Measurements from ENCODE around the gene PHLDB1.
"Not testable (repeated sequence)": the region's sequence is repeated elsewhere in the genome, so short reads cannot be mapped to it uniquely, and the experiment has no call there.

The PHLDB1 gene

DNA sequence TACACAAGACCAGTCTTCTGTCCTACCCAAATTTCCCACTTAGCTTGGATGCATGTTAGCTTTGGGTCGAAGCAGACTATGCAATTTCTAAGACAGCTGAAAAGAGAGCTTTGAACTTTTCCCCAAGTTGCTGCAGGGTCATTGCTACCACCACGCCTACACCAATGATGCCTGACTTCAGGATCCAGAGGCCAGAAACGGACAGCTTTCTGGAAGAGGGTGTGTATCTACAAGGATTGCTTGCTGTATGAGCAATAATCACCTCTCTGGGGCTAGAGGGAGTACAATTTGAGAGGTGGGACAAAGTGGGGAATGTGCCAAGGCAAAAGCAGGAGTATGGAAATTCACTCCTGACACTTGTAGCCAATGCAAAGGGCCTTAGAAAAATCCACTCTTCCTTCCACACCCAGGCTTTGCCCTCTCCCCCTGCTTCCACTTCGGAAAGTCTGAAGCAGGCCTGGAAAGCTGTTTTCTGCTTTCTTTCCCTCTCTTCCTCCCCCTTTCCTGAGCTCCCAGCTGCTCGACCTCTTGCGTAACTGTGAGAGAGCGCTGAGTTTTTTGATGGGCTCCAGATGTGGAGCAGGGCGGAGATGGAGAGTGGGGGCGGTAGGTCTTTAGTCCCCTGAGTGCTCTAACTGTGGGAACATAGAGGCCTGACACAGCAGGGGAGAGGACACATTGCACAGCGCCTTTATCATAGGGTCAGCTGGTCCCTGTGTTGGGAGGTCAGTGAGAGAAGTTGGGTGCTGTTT is 2.1 kb upstream of the PHLDB1 start:
- DNase-seq (ENCODE audit: low read depth in 2 of 2), result peak; percentile 90 to 92

DNA sequence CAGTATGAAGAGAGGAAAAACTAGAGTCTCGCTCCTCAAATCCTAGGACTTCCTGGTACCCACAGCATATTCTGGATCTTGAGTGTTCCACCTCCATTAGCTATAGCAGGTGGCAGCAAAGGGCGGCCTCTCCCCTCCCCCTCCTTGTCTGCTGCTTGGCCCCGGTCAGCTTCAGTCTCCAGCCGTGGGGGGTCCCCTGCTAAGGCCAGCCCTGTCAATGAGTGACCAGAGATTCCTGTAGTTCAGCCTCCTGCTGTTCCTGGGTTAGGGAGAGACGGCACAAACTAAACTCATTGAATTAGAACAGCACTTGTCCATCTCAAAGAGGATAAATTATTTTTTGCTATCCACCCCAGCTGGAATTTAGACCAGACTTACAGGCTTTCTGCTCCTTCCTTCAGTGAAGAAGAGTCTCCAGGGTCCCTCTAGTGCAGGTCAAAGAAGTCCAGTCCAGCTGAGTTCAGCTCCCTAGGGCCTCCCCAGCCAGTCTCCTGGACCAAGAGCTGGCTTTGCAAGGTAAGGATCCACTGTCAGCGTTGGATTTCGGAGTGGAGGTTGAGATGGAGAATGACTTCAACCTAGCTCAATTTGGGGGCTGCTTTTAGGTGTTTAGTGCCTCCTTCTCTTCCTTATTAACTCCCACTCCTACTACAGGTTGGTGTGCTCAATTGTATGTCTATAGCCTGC is 1.1 kb upstream of the PHLDB1 start:
- no peak for DNase-seq (ENCODE audit: low read depth in 2 of 2)

GRCh38 chr11:118606844-118607228 is 579 bp upstream of the PHLDB1 start:
- DNase-seq (ENCODE audit: low read depth in 2 of 2), result no peak

DNA sequence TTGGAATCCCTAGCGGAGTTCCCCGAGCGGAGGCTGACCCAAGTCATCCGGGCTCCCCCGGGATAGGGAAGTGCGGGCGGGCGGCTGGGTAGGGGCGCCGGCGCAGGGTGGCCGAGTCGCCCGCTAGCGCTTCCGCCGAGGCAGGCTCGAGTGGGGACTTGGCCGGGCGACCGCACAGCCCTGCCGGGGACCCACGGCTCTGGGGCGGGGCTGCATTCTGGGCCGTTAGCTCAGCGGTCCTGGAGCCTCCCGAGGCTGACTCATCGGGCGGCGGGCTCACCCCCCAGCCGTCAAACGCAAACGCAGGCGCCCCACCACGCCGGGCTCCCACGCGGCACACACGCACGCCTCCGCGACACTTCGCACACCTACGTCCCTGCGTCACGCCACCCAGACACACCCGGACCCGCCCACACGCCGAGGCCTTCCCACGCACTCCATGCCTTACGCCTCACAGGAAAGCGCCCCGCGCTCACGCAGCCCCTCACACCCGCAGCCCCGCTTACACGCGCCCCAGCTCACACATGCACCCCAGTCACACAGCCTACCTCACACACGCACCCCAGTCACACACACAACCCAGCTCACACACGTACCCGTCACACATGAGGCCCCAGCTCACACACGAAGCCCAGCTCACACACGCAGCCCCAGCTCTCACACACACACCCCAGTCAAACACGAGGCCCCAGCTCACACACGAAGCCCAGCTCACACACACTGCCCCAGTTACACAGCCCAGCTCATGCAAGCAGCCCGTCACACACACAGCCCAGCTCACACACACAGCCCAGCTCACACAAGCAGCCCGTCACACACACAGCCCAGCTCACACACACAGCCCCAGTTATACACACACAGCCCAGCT is 1.2 kb downstream of the PHLDB1 start:
- DNase-seq (ENCODE audit: low read depth in 2 of 2), result no peak

GRCh38 chr11:118609380-118610224 is 2.2 kb downstream of the PHLDB1 start:
- DNase-seq (ENCODE audit: low read depth in 2 of 2), result no peak

GRCh38 chr11:118610225-118610772 is 2.9 kb downstream of the PHLDB1 start:
- no peak for DNase-seq (ENCODE audit: low read depth in 2 of 2)

GRCh38 chr11:118610773-118611432 is 3.5 kb downstream of the PHLDB1 start:
- no peak for DNase-seq (ENCODE audit: low read depth in 2 of 2)

GRCh38 chr11:118611433-118611795 is 4.0 kb downstream of the PHLDB1 start:
- DNase-seq (ENCODE audit: low read depth in 2 of 2), result not testable (repeated sequence)

- DNase-seq (ENCODE audit: low read depth in 2 of 2), result no peak
These were observed 5.0 kb downstream of the PHLDB1 start for GRCh38 chr11:118612378-118612777.

- no peak for DNase-seq (ENCODE audit: low read depth in 2 of 2)
These were observed 7.1 kb downstream of the PHLDB1 start for GRCh38 chr11:118614511-118614910.

DNA sequence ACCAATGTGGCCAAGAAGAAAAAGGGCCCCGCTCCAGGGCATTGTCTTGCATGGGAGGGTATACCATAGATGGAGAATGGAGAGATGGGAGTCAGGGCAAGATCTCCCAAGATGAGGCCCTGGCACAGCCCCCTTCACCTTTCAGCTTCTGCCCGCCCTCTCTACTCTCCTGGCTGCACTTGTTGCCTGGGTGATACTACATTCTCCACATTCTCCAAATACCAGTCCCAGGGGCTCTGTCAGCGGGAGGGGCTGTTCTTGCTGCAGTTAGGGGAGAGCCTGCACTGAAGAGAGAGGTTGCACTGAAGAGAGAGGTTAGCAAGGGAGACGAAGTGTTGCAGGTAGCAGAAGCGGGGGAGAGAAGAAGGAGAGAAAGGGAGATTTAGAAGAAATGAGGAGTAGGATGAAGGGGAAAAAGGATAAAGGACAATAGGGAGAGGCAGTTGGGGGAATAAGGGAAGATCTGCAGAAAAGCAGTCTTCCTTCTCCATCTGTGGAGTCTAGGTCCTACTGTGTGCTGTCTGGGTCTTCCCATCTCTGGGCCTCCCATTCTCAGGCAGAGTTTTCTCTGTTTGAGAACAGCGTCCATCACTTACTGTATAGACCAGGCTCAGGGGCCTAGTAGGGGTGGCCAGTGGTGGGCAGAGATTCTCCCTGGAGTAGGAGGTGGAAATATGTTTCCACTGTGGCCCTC is 8.0 kb downstream of the PHLDB1 start:
- DNase-seq (ENCODE audit: low read depth in 2 of 2), result no peak

DNA sequence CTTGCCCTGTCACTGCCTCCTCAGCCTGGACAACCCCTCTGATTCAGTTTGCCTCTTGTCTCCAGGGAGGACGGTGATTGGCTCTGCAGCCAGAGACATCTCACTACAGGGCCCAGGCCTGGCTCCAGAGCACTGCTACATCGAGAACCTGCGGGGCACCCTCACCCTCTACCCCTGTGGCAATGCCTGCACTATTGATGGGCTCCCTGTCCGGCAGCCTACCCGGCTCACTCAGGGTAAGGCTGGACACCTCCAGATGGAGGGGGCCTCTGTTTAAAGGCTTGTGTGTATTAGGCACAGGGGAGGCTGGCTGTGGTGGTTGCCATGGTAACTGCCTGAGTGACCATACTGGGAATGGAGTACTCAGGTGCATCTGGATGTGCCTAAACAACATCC is 8.6 kb downstream of the PHLDB1 start:
- DNase-seq (ENCODE audit: low read depth in 2 of 2), result no peak

DNA sequence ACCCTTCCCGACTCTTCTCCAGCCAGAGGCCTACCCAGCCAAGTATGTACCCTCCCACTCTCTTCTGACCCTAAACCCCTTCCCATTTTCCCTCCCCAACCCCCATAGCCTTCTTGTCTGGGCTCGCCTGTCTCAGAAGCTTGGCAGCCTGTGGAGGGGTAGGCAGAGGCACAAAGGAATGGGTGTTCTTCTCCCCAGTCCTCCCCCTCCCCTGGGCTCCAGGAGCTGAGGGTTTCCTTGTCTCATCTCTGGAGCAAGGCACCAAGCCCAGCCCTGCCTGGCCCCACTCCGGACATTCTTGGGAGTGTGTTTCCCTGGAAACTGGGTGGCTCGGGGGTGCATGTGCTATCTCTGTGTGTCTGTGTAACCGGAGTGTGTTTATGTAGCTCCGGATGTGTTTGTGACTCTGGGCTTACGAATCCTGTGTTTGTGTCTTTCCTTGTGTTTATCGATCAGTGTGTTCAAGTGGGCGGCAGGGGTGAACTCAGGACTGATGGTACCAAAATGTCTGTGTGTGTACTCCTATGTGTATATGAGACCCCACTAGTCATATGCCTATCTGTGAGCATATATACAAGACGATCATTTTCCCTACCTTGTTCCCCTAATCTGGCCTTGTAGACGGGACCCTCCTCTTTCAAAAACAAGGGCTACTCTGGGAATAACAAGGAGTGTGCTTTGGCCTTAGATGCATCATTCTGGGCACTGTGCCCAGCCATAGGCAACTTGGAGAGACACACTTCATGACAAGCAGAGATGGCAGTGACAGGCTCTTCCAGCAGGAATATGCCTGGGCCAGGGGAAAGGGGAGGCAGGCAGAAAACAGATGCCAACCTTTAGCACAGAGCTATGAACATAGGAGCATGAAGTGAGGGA is 10.9 kb downstream of the PHLDB1 start:
- DNase-seq (ENCODE audit: low read depth in 2 of 2), result no peak

- no peak for DNase-seq (ENCODE audit: low read depth in 2 of 2)
These were observed 11.6 kb downstream of the PHLDB1 start for GRCh38 chr11:118618991-118619375.

- DNase-seq (ENCODE audit: low read depth in 2 of 2), result peak; percentile 94
These were observed 12.2 kb downstream of the PHLDB1 start for GRCh38 chr11:118619444-118620197.

DNA sequence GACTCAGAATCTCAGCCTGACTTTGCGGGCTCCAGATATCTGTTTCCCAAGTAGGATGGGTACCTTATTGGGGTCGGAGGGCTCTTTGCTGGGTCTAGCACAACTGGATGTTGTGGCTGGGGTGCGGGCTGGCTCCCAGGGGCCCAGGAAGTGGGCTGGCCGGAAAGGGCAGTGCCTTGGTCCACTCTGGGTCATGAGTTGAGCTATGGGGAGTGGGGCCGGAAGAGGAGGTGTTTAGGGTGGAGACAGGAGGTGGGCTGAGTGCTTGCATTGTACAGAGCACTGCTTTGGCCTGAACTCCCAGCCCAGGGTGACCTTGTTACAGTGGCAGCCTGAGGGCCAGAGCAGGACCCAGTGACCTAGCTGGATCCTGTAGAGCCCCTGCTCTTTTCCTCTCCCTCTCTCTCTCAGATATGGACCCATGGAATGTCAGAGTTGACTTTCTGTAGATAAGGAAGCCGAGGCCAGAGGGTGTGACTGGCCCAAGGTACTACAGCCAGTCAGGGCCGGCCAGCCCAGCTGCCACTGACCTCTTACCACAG is 13.2 kb downstream of the PHLDB1 start:
- DNase-seq (ENCODE audit: low read depth in 2 of 2), result no peak

DNA sequence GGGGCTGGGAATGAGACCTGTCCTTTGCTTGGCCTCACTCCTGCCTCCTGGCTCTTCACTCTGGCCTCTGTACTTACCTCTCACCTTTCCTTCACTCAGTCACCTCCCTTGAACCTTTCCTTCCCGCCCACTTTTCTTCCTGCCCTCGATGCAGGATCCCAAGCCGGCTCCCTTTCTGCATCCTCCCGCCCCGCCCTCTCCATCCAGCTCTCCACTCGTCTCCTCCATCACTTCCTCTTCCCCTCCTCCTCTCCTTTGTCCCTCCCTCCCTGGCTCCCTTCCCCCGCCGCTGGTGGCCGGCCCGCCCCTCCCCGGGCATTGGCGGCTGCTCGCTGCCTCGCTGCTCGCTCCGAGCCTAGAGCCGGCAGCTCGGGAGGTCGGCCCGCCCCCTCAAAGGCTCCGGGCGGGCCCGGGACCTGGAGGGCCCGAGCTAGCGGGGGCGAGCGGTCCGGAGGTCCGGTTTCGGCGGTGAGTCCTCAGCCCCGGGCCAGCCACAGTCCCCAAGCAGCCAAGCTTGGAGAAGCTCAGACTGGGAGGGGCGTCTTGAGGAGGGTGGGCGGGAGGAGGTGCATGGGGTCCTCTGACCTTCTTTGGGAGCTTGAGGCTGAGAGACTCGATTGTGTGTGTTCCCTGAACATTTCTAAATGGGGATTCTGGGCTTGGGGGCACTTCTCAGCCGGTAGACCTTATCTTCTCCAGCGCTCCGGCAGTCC is 13.8 kb downstream of the PHLDB1 start:
- DNase-seq (ENCODE audit: low read depth in 2 of 2), result peak; percentile 76 to 77

Data from fibroblast of skin of left quadriceps (primary cell).